Ishikawa (cell line): ENCODE measurements around the gene GLYATL2.

ENCODE experiments used
- EGR1 ChIP-seq: IDR thresholded peaks from 2 replicates; pipeline ENCODE4 v1.6.1; 2012
- EP300 ChIP-seq: IDR thresholded peaks from 2 replicates; pipeline ENCODE4 v1.6.1; 2012; ENCODE audit warnings: borderline replicate concordance
- FOXM1 ChIP-seq: IDR thresholded peaks from 2 replicates; pipeline ENCODE4 v1.6.1; 2012; ENCODE audit warnings: low read depth, borderline replicate concordance
- MAX ChIP-seq: IDR thresholded peaks from 2 replicates; pipeline ENCODE4 v1.6.1; 2012
- RAD21 ChIP-seq: IDR thresholded peaks from 2 replicates; pipeline ENCODE4 v1.6.1; 2012; ENCODE audit warnings: low read depth
- TAF1 ChIP-seq: IDR thresholded peaks from 2 replicates; pipeline ENCODE4 v1.6.1; 2012; ENCODE audit warnings: low read depth, mild to moderate bottlenecking
- TCF12 ChIP-seq: IDR thresholded peaks from 2 replicates; pipeline ENCODE4 v1.6.1; 2012; ENCODE audit warnings: low read depth

GRCh38 chr11:58788355-58789023 lies 56.0 kb downstream of the GLYATL2 start:
- TF ChIP-seq RAD21 (peak; percentile 74), TCF12 (no peak), EP300 (no peak), EGR1 (no peak), MAX (no peak), TAF1 (no peak), FOXM1 (no peak)
